ENCODE data around the gene ARFRP1.

The ARFRP1 gene

DNA sequence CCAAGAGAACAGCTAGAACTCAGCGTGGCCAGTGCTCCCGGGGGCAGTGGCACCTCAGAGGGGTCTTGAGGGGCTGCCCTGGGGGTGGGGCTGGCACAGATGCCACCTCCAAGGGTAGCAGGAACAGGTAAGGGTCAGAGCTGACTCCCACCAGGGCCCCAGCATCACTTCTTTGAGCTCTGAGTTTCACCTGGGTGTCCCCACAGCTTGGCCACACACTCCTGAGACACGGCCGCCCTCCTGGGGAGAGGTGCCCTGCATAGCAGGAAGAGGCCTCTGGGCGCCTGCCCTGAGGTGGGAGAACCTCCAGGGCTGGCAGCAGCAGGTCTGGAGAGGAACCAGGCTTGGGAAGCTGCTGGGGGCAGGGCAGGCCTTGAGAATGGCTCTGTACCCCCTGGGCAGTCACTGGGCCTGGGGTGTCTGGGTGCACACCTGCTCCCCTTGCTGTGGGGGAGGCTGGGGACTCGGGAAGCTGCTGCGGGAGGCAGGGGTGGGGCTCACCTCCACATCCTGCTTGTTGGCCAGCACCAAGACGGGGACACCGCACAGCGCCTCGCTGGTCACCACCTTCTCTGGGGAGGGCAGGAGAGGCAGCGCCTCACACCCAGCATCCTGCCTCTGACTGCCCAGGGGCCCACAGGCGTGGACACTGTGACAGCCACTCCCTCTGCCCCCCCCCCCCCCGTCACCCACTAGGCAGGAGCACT is 6.3 kb downstream of the ARFRP1 start:
- DNase-seq: no peak

DNA sequence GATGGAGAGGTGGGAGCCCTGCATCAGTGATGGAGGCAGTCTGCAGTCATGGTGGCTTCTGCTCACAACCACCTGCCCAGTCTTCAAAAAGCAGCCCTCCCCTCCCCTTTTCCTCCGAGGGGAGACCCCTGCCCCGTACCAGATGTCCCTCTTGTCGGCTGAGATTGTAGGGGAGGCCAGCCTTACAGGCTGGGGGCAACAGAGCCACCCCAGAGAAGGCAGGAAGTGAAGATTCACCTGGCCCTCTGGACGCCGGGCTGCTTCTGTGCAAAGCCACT is 6.8 kb downstream of the ARFRP1 start:
- DNase-seq: no peak

- no peak for DNase-seq
These were observed 7.4 kb downstream of the ARFRP1 start for GRCh38 chr20:63700199-63701050.

DNA sequence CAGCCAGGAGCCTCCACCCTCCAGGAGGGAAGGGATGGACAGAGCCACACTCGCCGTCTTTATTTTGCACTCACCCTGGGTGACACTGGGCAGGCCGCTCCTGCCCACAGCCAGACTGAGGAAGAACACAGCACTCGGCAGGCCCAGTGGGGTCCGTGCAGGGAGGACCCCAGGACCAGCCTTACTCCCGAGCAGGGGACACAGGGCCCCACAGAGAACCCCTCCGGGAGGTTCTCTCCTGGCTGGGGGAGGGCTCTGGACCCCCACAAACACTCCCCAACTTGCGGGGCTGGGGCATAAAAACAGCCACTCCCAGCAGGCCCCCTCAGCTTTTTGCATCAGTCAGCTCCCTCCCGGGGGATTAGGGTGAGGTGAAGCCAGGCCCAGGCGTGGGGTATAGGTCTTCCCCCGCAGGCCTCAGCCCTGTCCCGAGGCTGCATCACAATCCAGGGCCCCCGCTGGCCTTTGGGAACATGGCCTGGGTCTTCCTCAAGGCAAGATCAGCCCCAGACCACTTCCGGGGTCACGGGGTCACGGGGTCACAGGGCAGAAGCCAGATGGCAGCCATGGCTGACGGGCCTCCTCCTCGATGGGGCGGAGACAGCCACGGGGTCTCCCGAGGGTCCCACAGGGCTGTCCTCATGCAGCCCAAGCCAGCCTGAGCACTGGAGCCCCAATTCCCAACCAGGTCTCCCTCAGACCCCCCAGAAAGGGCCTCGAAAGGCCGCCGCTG is 8.1 kb downstream of the ARFRP1 start:
- no peak for DNase-seq

DNA sequence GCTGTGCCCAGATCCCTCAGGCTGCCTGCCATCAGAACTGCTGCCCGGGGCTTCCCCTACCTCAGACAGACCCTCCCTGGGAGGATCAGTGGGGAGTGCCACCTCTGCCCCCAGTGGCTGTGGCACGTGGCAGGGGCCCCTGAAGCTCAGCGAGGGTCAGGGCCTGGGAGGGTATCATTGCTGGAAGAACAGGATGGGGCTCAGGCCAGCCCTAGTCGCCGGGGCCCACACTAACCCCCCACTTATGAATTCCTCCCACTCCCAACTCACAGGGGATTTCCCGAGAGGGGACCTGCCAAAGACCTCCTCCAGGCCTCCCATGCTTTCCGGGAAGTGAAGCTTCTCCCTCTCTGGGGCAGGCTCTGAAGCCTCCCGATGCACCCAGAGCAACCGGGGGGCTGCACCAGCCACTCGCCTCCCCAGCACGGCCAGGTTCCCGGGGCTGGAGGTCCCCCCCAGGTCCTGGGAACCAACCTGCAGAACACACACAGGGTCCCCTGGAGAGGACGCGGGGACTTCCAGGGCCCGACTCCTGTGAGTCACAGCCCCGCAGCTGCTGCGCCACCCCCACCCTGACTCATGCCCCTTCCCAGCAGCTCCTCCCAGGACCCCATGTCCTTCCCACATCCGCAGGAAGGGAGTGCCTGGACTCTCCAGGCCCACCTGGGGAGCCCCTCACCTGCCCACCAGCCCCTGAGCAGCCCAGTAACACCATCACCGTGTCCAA is 8.9 kb downstream of the ARFRP1 start:
- DNase-seq: no peak

DNA sequence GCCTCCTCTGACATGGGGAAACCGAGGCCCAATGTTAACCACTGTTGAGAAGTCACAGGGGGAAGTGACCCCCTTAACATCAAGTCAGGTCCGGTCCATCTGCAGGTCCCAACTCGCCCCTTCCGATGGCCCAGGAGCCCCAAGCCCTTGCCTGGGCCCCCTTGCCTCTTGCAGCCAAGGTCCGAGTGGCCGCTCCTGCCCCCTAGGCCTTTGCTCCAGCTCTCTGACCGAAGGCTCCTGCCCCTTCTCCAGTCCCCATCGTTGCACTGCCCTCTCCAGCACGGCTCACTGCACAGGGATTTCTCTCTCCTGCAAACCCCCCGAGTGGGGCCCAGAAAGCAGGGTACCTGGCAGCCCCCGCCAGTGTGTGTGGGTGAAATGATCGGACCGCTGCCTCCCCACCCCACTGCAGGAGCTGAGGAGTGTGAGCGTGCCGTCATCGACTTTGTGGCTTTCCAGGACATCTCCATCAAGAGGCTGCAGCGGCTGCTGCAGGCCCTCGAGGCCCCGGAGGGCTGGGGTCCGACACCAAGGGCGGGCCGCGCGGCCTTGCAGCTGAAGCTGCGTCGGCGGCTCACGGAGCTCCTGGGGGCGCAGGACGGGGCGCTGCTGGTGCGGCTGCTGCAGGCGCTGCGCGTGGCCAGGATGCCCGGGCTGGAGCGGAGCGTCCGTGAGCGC is 9.8 kb downstream of the ARFRP1 start:
- DNase-seq: no peak

GRCh38 chr20:63697357-63697867 is 10.4 kb downstream of the ARFRP1 start:
- no peak for DNase-seq

DNA sequence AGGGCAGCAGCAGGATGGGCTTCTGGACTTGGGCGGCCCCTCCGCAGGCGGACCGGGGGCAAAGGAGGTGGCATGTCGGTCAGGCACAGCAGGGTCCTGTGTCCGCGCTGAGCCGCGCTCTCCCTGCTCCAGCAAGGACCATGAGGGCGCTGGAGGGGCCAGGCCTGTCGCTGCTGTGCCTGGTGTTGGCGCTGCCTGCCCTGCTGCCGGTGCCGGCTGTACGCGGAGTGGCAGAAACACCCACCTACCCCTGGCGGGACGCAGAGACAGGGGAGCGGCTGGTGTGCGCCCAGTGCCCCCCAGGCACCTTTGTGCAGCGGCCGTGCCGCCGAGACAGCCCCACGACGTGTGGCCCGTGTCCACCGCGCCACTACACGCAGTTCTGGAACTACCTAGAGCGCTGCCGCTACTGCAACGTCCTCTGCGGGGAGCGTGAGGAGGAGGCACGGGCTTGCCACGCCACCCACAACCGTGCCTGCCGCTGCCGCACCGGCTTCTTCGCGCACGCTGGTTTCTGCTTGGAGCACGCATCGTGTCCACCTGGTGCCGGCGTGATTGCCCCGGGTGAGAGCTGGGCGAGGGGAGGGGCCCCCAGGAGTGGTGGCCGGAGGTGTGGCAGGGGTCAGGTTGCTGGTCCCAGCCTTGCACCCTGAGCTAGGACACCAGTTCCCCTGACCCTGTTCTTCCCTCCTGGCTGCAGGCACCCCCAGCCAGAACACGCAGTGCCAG is 11.0 kb downstream of the ARFRP1 start, which contains the start of gene TNFRSF6B:
TSS of gene TNFRSF6B (plus strand) at position 25 of the 729 bp plus-strand sequence. CDS start at position 141, 116 bp downstream.
- no peak for DNase-seq

DNA sequence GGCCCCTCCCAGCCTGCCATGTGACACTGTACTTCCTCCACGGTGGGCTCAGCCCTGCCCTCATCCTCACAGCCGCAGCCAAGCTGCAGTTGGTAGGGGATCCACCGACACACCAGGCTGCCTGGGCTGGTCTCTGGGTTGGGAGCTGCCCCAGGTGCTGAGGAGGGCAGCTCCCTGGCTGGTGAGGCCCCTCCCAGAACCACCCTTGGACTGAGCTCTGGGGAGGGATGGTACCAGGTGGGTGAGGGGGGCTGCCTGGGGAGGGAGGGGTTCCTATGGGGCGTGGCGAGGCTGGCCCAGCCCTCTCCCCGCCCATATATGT is 11.5 kb downstream of the ARFRP1 start:
- no peak for DNase-seq

- DNase-seq: no peak
These were observed 12.1 kb downstream of the ARFRP1 start for GRCh38 chr20:63695424-63696305.

- DNase-seq: no peak
These were observed 13.0 kb downstream of the ARFRP1 start for GRCh38 chr20:63694584-63695423.

GRCh38 chr20:63693733-63694583 is 13.8 kb downstream of the ARFRP1 start:
- no peak for DNase-seq

DNA sequence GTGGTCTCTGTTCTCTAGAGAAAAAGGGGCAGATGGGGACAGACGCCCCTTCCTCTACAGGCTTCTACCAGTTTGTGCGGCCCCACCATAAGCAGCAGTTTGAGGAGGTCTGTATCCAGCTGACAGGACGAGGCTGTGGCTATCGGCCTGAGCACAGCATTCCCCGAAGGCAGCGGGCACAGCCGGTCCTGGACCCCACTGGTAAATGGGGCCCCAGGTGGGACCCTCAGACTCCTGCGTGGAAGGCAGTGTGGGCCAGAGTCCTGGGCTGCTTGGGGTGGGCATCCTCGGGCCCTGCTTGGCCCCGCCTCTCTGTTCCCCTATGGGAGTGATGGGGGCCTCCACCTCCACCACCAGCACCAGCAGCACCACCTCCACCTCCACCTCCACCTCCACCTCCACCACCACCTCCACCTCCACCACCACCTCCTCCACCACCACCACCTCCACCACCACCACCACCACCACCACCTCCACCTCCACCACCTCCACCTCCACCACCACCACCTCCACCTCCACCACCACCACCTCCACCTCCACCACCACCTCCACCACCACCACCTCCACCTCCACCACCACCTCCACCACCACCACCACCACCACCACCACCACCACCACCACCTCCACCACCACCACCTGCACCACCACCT is 14.6 kb downstream of the ARFRP1 start:
- no peak for DNase-seq

GRCh38 chr20:63692436-63693082 is 15.2 kb downstream of the ARFRP1 start:
- DNase-seq: no peak

GRCh38 chr20:63691711-63692435 is 15.9 kb downstream of the ARFRP1 start:
- DNase-seq: no peak

DNA sequence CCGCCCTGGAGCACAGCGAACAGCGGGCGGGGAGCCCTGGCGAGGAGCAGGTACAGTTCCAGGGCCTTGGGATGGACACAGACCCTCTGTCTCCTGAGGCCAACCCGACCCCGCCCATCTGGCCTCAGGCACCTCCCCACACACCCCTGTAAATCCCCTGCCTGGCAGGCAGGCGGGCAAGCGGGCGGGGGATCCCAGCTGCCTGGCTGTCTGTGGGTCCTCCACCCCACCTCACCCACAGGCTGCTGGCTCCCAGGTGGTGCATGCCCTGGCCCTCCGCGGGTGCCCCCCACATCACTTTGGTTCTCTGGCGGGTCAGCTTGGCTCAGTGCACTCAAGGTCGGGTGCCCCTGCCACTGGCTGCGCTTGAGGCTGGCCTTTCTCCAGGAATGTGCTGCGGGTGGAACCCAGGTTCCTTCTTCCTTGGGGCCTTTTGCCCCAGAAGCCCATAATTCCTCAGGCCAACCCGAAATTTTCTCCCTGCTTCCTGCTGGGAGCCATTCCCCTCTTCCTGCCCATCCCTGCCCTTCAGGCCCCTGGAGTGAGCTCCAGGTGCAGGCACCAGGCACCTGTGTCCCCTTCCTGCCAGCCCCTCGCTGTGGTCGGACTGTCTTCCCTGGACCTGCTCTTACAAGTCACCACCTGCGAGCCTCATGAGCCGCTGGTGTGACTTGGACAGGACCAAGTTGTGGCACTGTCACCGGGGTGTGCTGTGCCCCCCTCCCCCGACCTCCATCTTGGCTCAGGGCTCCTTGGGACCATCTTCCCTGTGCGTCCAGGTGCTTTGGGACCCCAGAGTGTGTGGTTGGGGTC is 16.7 kb downstream of the ARFRP1 start:
- DNase-seq: no peak
